CD4-positive, alpha-beta T cell (primary cell): ENCODE measurements around the gene MAPKAP1. TPM values are rescaled to one million over a fixed set of nuclear protein-coding genes. Genes with fewer than 3 reads are reported as not detected.

Source experiments
- ATAC-seq: fragments of 200-7000 bp; cut with Tn5 transposase; one replicate; pipeline ENCODE4 v1.10.0; 2022; ENCODE audit warnings: mild to moderate bottlenecking; ENCODE audit not compliant: poor library complexity
- CTCF ChIA-PET: fragments of 350-600 bp; sonication (Branson Sonifier 250); formaldehyde crosslinking; loops from one replicate; lab custom pipeline; 2021; ENCODE audit warnings: antibody characterized with exemption, inconsistent platforms; lab: Charles Lee
- POLR2A ChIA-PET: fragments of 350-600 bp; sonication (Branson Sonifier 250); formaldehyde crosslinking; loops from one replicate; lab custom pipeline; 2021; ENCODE audit warnings: antibody characterized with exemption, inconsistent platforms; lab: Charles Lee
- DNase-seq, 14 experiments: peaks; one replicate each; pipeline ENCODE4 v3.0.0-alpha.2; 2013 to 2020; ENCODE audit warnings: mixed read lengths in 2 of 14
- H3K27ac ChIP-seq, 2 donors: one replicate each; pipeline versions ENCODE4 v1.5.1 to v1.7.0; 2013; ENCODE audit warnings: low read length in 2 of 2, low read depth in 1 of 2, mild to moderate bottlenecking in 1 of 2
- H3K27me3 ChIP-seq, 2 experiments: 1 replicate in 1 of 2; 2 replicates in 1 of 2; pipeline versions ENCODE4 v1.6.1 to v1.7.0; 2013; ENCODE audit warnings: low read length in 2 of 2, control low read depth in 1 of 2, mild to moderate bottlenecking in 1 of 2, moderate library complexity in 1 of 2; ENCODE audit not compliant: insufficient read depth in 2 of 2, control insufficient read depth in 1 of 2
- H3K36me3 ChIP-seq: one replicate; pipeline ENCODE4 v1.6.1; 2013; ENCODE audit warnings: low read length, control low read depth; ENCODE audit not compliant: insufficient read depth
- H3K4me1 ChIP-seq: one replicate; pipeline ENCODE4 v1.6.1; 2013; ENCODE audit warnings: low read length, control low read depth; ENCODE audit not compliant: insufficient read depth
- H3K4me3 ChIP-seq: one replicate; pipeline ENCODE4 v1.5.1; 2013; ENCODE audit warnings: mild to moderate bottlenecking, low read length, moderate library complexity
- H3K9me3 ChIP-seq, 2 experiments: 1 replicate in 1 of 2; 2 replicates in 1 of 2; pipeline versions ENCODE4 v1.6.1 to v1.7.0; 2013; ENCODE audit warnings: low read length in 2 of 2, mild to moderate bottlenecking in 2 of 2, control low read depth in 1 of 2, moderate library complexity in 1 of 2; ENCODE audit not compliant: control insufficient read depth in 1 of 2, insufficient read depth in 1 of 2
- H3K27ac Mint-ChIP-seq: one replicate; pipeline ENCODE4 v1.8.0; 2020; ENCODE audit warnings: mixed read lengths
- H3K27me3 Mint-ChIP-seq: one replicate; pipeline ENCODE4 v1.8.0; 2021; ENCODE audit warnings: mixed read lengths
- H3K36me3 Mint-ChIP-seq: one replicate; pipeline ENCODE4 v1.8.0; 2021; ENCODE audit warnings: low read depth, mixed read lengths
- H3K4me1 Mint-ChIP-seq: one replicate; pipeline ENCODE4 v1.8.0; 2021; ENCODE audit warnings: low read depth, mixed read lengths
- H3K4me3 Mint-ChIP-seq: one replicate; pipeline ENCODE4 v1.8.0; 2020; ENCODE audit warnings: mild to moderate bottlenecking, mixed read lengths
- H3K9me3 Mint-ChIP-seq: one replicate; pipeline ENCODE4 v1.8.0; 2020; ENCODE audit warnings: mixed read lengths
- CTCF ChIP-seq: fragments of 200-600 bp; IDR thresholded peaks from one replicate; pipeline ENCODE4 v1.8.0; 2022; ENCODE audit warnings: antibody characterized with exemption, mild to moderate bottlenecking
- intact Hi-C, 2 experiments: fragments of 100-400 bp; cut with DNase I in 1 of 2; cut with micrococcal nuclease in 1 of 2; formaldehyde crosslinking; loops; one replicate each; pipeline versions ENCODE4 v1.15.1 to v1.9.0; 2023 to 2025; cut with DNase I, micrococcal nuclease
- total RNA-seq, 174 experiments: library from RNA in 2 of 174; stranded (reverse) in 2 of 174; gene quantifications; one replicate each; pipeline ENCODE4 v1.2.3 and lab custom pipeline; 2021 to 2026

The MAPKAP1 gene
- total RNA-seq, 2 experiments from 2014 or later, result 40.3 to 44.9 TPM

GRCh38 chr9:125744616-125745015 lies 37.6 kb upstream of the MAPKAP1 start:
- CTCF ChIA-PET, result interaction anchor here (0.6 to 1.1 kb wide), 2 partner anchors 11 to 17 kb away, joined by 3 to 4 read pairs; no protein-coding TSS in a partner anchor
- H3K4me3 Mint-ChIP-seq, result peak overlapping the region; percentile 100

GRCh38 chr9:125743682-125744428 lies 36.8 kb upstream of the MAPKAP1 start:
- peak overlapping the region; percentile 62 for H3K4me3 Mint-ChIP-seq
- H3K9me3 ChIP-seq, result no peaks in the 10 kb centered on the region
- H3K27me3 Mint-ChIP-seq, result no peaks in the 10 kb centered on the region
- H3K4me1 ChIP-seq, result peaks cover 15% of the 10 kb centered on the region
- no peak for TF ChIP-seq CTCF
- no peak overlapping the region for H3K27ac Mint-ChIP-seq
- no peak for ATAC-seq
- CTCF ChIA-PET, result interaction anchor here (0.6 kb wide), 1 partner anchor 12 kb away, joined by 3 read pairs; no protein-coding TSS in a partner anchor
- no peaks in the 10 kb centered on the region for H3K27me3 ChIP-seq
- POLR2A ChIA-PET, result no interaction called here
- no peaks in the 10 kb centered on the region for H3K36me3 ChIP-seq
- H3K36me3 Mint-ChIP-seq, result peaks cover 13% of the 10 kb centered on the region
- no peak overlapping the region for H3K4me3 ChIP-seq
- H3K27ac ChIP-seq, result no peak overlapping the region
- intact Hi-C loops, result loop anchor here in 1 of 2 experiments (10.0 kb wide), 3 partner anchors 499 to 1329 kb away; partner anchors contain the start of genes HSPA5 and PSMB7
- no peaks in the 10 kb centered on the region for H3K9me3 Mint-ChIP-seq
- H3K4me1 Mint-ChIP-seq, result peaks cover 14% of the 10 kb centered on the region
- no peak for DNase-seq

More at GRCh38 chr9:125744616-125745015, 37.6 kb upstream of the MAPKAP1 start:
- peaks cover 15% of the 10 kb centered on the region for H3K4me1 ChIP-seq
- Mint-ChIP-seq H3K4me1 (peaks cover 22% of the 10 kb centered on the region), H3K36me3 (peaks cover 16% of the 10 kb centered on the region), H3K27ac (no peak overlapping the region), H3K27me3 (no peaks in the 10 kb centered on the region), H3K9me3 (no peaks in the 10 kb centered on the region)
- H3K9me3 ChIP-seq, result no peaks in the 10 kb centered on the region
- no peak for TF ChIP-seq CTCF
- H3K27me3 ChIP-seq, result no peaks in the 10 kb centered on the region
- no peak for ATAC-seq
- H3K36me3 ChIP-seq, result no peaks in the 10 kb centered on the region
- POLR2A ChIA-PET, result interaction anchor here (1.3 to 1.9 kb wide), 3 partner anchors 9 to 85 kb away, joined by 6 to 9 read pairs (median 6); partner anchors contain the start of gene MAPKAP1
- H3K4me3 ChIP-seq, result no peak overlapping the region
- intact Hi-C loops, result loop anchor here (1.0 to 10.0 kb wide), 6 partner anchors 37 to 1330 kb away; partner anchors contain the start of genes HSPA5 (in 1 of the 2), MAPKAP1 (in 1 of the 2) and PSMB7 (in 1 of the 2)
- no peak for DNase-seq
- no peak overlapping the region for H3K27ac ChIP-seq

GRCh38 chr9:125742657-125743056 lies 35.6 kb upstream of the MAPKAP1 start:
- peaks cover 4% of the 10 kb centered on the region for H3K27me3 Mint-ChIP-seq
- no peak for ATAC-seq
- ChIA-PET POLR2A (no interaction called here), CTCF (no interaction called here)
- intact Hi-C loops, result loop anchor here in 1 of 2 experiments (10.0 kb wide), 3 partner anchors 498 to 1328 kb away; partner anchors contain the start of genes HSPA5 and PSMB7
- Histone ChIP-seq H3K9me3 (no peaks in the 10 kb centered on the region), H3K4me3 (no peak overlapping the region), H3K27me3 (no peaks in the 10 kb centered on the region), H3K27ac (no peak overlapping the region), H3K4me1 (peaks cover 9% of the 10 kb centered on the region), H3K36me3 (no peaks in the 10 kb centered on the region)
- peaks cover 6% of the 10 kb centered on the region for H3K36me3 Mint-ChIP-seq
- no peak for TF ChIP-seq CTCF
- no peaks in the 10 kb centered on the region for H3K9me3 Mint-ChIP-seq
- H3K27ac Mint-ChIP-seq, result no peak overlapping the region
- no peak for DNase-seq
- peaks cover 7% of the 10 kb centered on the region for H3K4me1 Mint-ChIP-seq
- H3K4me3 Mint-ChIP-seq, result no peak overlapping the region
